SK-N-DZ (cell line): Measurements from ENCODE around the gene MAP4K4.
"Not testable (repeated sequence)": the region's sequence is repeated elsewhere in the genome, so short reads cannot be mapped to it uniquely, and the experiment has no call there.

Experiments used
- DNase-seq: peaks from one replicate; pipeline ENCODE4 v3.0.0-alpha.2; 2015; ENCODE audit warnings: low spot score

MAP4K4 gene

DNA sequence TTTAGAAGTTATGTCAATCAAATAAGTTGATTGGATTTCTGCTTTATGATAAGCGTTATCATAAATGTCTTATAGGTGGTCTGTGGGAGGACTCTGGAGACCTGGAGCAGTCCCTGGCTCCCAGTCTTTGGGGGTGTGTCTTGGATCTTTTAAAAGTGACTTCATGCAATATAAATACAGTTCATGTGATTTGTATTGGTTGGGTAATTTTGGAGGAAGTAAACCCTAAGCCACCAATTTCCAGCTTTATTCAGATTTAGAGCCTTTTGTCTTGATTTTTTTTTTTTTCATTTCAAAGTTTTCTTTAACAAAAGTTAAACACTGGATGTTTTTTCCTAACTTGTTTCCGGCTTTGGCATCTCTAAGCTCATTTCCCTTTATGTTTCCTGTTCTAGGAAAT is 68.8 kb downstream of the MAP4K4 start:
- no peak for DNase-seq

DNA sequence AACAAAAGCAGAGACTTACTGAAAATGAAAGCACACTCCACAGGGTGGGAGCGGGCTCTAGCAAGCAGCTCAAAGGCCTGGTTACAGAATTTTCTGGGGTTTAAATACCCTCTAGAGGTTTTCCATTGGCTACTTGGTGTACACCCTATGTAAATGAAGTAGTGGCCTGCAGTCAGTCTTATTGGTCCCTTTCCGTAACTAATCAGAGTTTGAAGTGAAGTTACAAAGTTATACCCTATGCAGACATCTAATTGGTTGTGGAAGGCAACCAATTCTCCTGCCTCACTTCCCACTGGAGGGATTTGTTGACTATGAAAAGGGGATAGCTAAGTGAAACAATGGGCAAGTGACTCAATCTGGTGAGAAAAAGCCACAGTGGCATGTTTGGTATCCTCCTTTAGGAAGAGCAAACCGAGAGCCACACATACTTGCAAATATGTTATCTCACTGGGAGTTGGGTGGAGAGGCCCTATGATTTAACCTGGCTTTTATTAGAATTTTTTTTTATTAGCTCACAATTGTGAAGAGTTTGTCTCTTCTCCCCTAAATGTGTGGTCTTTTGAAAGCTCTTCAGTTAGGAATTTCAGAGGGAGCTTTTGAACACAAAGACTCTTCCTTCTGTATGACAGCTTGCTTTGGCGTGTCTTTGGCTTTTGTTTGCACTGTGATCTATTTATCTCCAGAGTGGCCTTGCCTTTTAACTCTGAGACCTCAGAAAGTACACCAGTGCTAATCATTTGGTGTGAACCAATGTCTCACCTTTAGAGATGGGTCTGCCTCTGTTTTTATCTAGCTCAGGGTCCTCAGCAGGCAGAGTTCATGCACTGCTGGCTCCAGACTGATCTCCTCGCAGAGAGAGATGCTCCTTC is 69.6 kb downstream of the MAP4K4 start:
- DNase-seq: no peak

DNA sequence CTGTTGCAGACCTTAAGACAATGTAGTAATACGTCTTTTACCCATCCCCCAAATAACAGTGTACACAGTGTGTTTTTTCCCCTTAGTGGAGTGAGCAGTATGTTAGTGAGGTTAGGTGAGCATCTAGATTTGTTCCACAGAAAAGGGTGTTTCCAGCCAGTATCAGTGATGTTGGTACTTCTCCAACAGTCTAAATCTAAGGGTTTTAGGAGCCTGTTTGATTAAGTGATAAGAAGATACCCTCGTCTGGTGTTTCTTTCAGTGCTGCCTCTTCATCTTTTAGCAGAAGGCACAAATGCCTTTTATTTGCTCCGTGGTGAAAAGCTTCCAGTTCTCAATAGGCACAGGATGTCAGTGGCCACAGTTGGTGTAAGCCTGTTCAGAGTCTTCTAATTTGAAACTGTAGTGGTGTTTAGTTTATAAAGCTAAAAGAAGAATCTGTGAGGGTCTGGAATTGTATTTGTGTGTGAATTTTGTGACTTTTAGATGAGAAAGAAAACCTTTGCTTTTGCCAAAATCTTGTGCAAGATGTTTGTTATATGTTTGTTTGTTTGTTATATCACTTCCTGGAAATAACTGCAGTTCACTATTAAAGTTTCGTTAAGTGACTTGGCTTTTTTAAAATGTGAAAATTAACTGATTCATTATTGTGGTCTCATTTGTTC is 71.2 kb downstream of the MAP4K4 start:
- no peak for DNase-seq

DNA sequence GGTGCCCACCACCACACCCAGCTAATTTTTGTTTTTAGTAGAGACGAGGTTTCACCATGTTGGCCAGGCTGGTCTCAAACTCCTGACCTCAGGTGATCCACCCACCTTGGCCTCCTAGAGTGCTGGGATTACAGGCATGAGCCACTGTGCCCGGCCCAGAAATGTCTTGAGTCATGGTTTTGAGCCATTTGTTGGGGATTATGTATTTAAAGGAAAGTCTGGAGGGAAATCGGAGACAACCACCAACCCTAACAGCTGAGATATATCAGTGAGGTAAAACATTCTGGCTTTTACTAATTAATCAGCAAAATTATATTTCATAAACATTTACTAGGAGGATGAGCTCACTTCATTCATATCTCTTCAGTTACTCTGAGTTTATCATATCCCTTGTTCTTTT is 72.2 kb downstream of the MAP4K4 start:
- not testable (repeated sequence) for DNase-seq

DNA sequence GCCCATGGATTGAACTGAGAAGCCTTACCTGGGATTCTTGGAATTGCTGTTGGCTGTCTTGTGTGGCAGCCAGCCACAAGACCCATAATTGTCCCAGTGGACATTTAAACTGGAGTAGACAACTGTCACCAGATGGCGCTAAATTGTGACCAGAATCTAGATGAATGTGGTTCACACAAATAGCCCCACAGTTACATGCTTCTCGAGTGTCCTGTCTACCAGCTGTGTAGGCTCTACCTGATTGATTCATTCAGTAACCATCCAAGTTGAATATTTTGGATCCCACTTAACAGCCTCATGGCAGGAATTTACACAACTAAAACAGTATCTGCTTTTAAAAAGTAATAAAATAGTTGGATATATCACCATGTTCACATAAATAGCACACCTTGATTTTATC is 73.2 kb downstream of the MAP4K4 start:
- DNase-seq: peak; percentile 59

DNA sequence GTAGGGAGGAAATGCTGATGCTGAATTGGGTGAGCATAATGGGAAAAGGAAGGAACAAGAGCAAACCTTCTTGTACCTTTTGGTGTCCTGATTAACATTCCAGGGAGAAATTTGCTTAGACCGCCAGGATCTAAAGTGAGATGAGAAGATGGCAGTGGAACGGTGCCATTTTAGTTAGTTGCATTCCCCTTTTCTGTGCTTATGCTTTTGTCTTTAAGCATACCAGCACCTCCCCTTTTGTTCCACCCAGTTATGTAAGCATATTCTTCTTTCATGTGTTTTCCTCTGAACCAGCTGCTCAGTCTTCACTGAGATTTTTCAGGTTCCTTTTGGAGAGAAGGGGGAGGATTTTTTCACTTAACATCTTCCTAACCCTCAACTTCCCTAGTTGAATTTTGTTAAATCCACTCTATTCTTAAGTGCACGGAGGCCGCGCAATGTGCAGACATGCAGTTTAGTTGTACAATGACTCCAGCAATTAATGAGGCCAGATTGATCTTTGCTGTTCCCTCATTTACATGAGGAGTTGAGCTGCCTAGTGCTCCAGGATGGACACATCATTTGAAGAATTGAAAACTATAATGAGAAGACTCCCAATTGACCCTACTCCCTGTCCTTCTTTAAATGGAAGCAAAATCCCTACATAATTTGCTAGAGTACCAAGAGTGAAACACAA is 73.9 kb downstream of the MAP4K4 start:
- no peak for DNase-seq

DNA sequence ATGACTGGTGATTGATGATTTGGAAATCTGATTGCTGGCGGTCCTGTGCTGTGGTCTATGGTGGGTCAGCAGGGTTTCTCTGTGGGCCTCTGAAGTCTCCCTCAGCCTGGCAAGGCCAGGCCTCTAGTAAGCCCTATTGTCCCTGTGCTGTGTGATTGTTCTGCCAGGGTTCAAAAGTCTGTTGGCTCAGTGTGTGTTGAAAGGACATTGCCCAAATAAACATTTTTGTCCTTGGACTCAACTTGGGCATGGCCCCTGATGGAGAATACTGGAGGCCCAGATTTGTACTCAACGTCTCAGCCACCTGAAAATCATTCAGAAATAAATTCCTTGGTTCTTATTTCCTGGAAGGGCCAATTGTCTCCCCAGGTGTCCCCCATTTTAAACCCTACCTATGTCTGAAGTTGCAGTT is 74.4 kb downstream of the MAP4K4 start:
- no peak for DNase-seq

DNA sequence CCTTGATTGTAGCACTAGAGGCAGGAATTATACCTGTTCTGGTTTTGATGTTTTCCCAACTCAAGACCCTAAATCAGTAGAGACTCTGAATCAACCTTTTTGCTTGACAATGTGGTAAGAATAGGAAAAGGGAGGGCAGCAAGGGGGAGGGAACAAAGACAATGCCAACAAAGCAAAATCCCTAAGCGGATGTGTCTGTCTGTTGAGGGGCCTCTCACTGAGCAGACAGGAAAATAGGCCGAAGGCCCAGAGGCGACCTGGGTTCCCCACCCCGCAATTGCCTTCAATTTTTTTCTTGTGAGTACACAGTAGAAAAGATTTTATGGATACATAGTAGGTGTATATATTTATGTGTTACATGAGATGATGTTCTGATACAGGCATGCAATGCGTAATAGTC is 75.6 kb downstream of the MAP4K4 start:
- no peak for DNase-seq

DNA sequence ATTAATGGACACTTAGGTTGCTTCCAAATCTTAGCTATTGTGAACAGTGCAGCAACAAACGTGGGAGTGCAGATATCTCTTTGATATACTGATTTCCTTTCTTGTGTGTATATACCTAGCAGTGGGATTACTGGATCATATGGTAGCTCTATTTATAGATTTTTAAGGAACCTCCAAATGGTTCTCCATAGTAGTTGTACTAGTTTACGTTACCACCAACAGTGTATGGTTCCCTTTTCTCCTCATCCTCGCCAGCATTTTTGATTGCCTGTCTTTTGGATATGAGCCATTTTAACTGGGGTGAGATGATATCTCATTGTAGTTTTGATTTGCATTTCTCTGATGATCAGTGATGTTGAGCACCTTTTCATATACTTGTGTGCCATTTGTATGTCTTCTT is 76.5 kb downstream of the MAP4K4 start:
- not testable (repeated sequence) for DNase-seq

DNA sequence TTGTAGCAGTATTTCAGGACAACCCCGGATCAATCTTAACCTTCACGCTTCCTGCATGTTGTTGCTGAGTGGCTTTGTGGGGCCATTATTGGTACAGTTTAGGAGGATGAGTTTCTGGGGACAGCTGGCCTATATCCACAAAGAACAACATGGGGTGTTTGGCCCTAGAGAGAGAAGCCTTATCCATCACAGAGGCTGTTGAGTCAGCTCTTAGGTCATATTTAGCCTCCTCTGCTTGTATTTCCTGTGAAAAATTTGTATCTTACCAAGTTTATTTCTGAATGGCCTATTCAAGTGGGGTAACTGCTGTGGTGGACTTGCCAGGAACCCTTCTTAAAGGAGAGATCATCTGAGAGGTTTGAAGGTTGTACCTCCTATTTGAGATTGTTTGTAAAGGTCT is 77.6 kb downstream of the MAP4K4 start:
- no peak for DNase-seq

DNA sequence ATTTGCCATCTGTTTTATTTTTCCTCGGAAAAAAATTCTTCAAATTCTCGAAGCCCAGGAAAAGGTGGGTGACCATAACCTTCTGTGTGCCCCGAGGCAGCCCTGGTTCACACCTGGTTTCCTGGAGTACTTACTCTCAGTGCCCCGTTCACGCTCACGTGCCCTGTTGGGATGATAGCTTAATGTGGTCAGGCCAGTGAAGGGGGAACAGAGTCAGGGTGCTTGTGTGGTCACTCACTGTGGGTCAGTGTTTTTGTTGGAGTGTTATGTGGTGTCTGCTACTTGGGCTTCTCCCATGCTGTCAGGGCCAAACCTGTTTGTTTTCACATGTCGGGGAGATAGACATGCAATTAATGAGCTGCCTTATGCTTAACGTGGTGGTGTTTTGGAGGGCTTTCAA is 78.1 kb downstream of the MAP4K4 start:
- no peak for DNase-seq

DNA sequence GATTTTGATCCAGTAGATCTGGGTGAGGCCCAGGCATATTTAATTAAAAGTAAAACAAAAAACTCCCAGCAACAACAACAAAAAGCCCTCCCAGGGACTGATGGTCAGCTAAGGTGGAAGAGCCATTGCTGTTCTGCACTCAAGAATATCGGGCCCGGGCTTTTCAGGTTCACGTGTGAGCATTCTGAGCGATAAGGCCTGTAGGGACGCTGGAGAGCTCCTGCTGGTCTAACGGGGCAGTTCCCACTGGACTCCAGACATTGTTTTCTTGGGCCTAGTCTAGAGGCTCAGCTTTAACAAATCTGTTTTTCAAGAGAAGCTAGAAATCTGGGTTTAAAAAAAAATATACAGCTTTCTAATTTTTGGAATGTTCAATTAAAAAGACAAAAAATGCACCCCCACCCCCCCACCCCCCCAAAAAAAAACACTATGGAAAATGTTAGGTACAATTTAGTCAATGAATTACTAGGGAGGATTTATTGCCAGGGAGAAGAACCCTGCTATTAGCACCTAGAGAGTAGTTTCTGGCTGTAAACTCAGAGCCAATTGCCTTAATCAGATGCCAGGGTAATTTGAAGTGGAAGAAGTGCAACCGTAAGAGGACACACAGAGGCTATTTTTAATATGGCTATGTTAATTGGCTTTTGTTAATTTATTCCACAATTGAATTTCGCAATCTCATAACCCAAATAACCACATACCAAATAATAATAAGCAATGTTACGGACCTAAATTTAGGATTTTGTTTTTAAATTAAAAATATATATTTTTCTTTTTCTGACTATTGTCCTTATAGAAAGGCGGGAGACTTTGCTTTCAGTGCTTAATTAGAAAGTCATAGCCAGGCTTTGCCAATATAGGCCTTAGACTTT is 78.9 kb downstream of the MAP4K4 start:
- DNase-seq: no peak

DNA sequence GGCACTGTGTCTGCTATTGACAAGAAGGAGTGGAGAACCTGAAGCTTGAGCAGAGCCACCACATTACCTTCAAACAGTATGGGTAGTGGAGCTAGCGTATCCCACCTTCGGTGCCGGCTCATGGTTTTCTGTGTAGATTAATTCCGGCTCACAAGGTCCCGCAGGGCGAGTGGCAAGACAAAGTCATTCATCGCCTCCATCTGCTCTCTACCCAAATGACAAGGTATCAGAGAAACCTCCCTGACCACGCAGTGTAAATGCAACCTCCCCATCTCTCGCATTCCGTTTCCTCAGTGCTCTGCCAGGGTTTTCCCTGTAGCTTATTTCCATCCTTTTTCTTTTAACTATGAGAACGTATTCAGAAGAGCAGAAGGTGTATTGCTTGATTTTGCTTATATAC is 79.8 kb downstream of the MAP4K4 start:
- DNase-seq: no peak

DNA sequence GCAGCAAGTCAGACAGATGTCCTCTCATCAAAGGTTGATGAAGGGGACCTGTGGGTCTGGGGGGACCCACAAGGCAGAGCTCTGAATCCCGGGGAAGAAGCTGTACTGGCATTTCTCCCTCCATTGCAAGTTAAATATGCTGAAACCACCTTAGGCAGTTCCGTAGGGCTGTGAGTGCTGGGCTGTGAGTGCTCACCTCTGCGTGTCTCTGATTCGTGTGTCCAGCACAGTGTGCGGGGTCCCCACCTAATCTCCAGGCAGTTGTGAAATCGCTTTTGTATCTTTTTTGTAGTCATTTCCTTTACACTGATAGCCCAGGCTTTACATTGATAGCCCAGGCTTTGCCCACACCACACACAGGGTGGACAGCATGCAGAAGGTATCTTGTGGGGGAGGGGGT is 80.6 kb downstream of the MAP4K4 start:
- no peak for DNase-seq

DNA sequence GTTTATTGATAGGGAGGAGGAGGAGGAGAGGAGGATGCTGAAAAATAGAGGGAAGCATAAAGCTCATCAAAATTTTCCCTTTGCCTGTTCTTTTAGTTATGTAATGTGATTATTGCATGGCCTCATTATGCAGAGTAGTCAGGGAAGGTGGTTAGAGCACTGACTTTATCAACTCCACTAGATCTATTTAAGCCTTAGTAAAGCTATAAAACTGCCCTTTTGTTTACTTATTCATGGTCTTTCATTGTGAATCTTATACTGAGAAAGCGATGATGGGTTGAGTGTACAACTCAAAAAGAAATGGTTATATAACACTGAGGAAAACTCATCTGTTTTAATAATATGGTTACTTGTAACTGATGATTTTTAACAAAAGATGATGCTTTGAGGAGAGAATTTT is 81.7 kb downstream of the MAP4K4 start:
- DNase-seq: no peak

DNA sequence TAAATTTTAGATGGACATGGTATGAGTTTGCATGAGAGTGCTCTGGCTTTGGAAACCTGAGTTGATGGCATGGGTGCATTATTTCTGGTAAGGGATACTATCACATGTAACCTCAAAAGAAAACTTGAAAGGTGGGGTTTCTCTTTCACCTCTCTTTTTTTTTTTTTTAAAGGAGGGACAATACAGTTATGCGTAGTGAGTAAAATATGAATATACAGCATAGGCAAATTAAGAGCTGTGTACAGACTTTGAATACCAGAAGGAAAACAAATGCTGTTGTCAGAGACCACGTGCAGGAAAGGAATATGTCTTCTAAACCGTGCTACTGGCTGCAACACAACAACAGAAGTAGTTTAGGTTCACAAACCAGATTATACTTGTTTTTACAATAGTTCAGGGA is 82.1 kb downstream of the MAP4K4 start:
- DNase-seq: no peak

DNA sequence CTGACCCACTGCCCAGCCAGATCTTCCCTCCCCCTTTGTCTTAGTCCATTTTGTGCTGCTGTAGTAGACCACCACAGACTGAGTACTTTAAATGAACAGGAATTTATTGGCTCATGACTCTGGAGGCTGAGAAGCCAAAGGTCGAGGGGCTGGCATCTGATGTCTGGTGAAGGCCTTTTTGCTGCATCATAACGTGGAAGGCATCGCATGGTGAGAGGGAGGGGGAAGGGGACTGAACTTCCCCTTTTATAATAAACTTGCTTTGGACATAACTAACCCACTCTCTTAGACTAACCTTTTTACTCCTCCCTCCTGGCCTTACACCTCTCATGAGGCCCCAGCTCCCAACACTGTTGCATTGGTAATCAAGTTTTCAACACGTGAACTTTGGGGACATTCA is 83.8 kb downstream of the MAP4K4 start:
- DNase-seq: no peak

DNA sequence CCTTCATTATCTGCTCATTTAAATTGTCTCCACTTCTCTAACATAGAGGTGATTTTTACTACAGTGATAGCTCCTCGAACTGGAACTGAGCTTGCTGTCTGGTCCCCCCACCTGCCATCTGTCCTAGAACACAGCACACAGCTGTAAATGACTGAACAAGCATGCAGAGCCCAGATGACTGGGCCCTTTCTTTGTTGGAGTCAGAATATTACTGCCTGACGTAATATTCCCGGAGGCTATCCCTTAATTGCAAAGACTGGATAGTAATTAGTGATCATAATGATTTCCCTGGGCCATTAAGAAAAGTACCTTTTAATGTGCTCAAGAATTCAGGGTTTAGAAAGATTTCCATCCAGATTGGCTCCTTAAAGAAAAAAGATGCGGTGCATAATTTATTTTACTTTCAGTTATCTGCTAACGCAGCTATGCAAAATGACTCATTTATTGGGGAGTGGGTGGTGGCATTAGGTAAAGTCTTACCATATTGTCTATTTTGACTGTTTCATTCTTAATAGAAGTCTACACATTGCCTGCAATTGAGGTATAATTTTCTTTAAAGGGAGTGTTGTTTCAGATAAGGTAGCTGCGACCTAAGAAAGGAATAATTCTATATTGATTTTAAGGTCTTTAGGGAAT is 84.4 kb downstream of the MAP4K4 start:
- DNase-seq: no peak

DNA sequence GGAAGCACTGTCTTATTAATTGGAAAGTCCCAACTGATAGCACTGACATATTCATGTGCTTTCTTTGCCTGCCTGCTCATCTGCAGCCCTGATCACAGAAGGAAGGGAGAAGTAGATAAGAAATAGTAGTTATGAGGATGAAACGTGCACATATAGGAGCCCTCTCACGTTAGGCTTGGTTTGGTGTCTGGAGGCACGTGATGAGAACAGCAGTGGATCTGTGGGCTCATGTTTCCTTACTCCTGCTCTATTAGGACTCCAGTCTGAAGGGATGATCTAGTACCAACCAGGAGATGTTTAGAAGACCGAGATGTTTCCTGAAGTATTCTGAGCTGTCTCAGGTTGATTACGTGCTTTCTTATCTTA is 84.9 kb downstream of the MAP4K4 start:
- DNase-seq: no peak

DNA sequence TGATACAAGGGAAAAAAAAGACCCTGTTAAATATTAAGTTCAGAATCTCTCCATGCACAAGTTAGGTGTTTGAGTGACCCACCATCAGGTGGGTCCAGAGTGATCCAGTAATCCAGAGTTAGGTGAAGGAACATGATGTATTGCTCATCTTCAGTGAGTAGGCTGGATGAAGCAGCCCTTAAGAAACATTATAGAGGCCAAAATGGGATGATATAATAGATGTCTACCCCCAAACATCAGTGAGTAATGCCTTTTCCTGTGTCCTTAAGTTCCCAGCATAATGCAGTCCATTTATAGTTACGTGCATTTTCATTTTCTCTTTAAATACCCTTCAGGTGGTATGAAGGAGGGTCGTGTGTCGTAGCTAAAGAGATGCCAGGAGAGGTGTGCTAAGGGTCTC is 89.6 kb downstream of the MAP4K4 start:
- no peak for DNase-seq

DNA sequence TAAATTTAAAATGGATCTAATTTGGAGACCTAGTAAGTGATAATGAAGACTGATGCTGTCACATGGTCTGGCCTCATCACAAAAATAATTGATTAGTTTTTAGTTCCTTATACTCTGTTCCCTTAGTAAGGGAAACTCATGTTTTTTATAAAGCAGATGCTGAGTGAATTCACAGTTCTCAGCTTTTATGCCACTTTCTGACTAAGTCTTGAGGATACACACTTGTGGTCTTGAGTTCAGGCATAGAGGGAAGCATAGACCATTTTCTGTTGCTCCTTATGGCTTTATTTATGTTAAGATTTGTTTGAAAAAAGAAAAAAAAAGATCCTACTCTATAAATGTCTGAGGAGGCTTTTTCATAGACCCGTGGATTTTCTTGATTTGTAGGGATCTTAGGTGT is 91.1 kb downstream of the MAP4K4 start:
- no peak for DNase-seq
